Measurements from ENCODE around the gene RBFOX1. TPM values are rescaled to one million over a fixed set of nuclear protein-coding genes. Genes with fewer than 3 reads are reported as not detected.

Gene RBFOX1
- total RNA-seq, 1 donor from 2014 or later, result 0.84 TPM

- no peaks in the 10 kb centered on the region for H3K36me3 Mint-ChIP-seq (ENCODE audit: low read depth, unreplicated experiment)
- no peak overlapping the region for H2AFZ ChIP-seq (ENCODE audit: low read depth, low read length)
- H3K36me3 ChIP-seq (ENCODE audit: insufficient read depth, low read length), result no peaks in the 10 kb centered on the region
- no peak for DNase-seq (ENCODE audit: low read depth)
- no peak overlapping the region for H3K27ac Mint-ChIP-seq (ENCODE audit: unreplicated experiment)
- no peaks in the 10 kb centered on the region for H3K9me3 Mint-ChIP-seq (ENCODE audit: unreplicated experiment)
- no peaks in the 10 kb centered on the region for H3K27me3 ChIP-seq (ENCODE audit: insufficient read depth, low read length)
- no peaks in the 10 kb centered on the region for H3K4me1 ChIP-seq (ENCODE audit: insufficient read depth, low read length)
- no peak overlapping the region for H3K27ac ChIP-seq (ENCODE audit: low read depth, low read length)
- H3K4me3 Mint-ChIP-seq (ENCODE audit: unreplicated experiment), result no peak overlapping the region
- no peaks in the 10 kb centered on the region for H4K20me1 ChIP-seq (ENCODE audit: insufficient read depth, low read length)
- no peaks in the 10 kb centered on the region for H3K4me1 Mint-ChIP-seq (ENCODE audit: low read depth, unreplicated experiment)
- no peak for FAIRE-seq
- TF ChIP-seq CTCF (IDR thresholded peaks at IDR 0.05; ENCODE audit: insufficient read depth, low read depth, low read length), result no peak
- no peak overlapping the region for H3K4me2 ChIP-seq (ENCODE audit: low read length)
- no peak overlapping the region for H3K9ac ChIP-seq (ENCODE audit: low read length)
- H3K9me3 ChIP-seq (ENCODE audit: insufficient read depth, low read depth, low read length), result peaks cover 3% of the 10 kb centered on the region
- no peak overlapping the region for H3K4me3 ChIP-seq (ENCODE audit: insufficient read depth, low read depth, low read length)
- H3K27me3 Mint-ChIP-seq (ENCODE audit: low read depth, unreplicated experiment), result peaks cover 5% of the 10 kb centered on the region
- no peaks in the 10 kb centered on the region for H3K79me2 ChIP-seq (ENCODE audit: insufficient read depth, low read length)
These were observed 390.1 kb downstream of the RBFOX1 start for GRCh38 chr16:7722761-7723160.

DNA sequence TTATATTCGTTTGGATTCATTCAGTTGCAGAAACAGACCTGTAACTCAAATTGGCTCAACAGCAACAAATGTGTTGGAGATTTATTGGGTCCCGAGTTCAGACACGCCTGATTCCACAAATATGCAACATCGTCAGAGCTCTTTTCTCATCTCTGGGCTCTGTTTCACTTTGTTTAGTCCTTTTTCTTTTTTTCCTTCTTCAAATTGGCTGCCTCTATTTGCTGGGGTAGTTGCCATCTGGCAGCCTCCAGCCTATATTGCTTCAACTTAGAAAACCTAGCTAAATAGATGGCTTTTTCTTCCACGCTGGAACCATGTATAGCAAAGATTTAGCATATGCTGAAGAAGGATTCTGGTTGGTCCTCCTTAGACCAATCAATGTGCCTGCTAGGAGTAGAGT is 398.5 kb downstream of the RBFOX1 start:
- H3K9me3 Mint-ChIP-seq (ENCODE audit: unreplicated experiment), result peaks cover 4% of the 10 kb centered on the region
- H3K36me3 Mint-ChIP-seq (ENCODE audit: low read depth, unreplicated experiment), result no peaks in the 10 kb centered on the region
- peaks cover 3% of the 10 kb centered on the region for H3K27me3 Mint-ChIP-seq (ENCODE audit: low read depth, unreplicated experiment)
- Histone ChIP-seq H4K20me1 (ENCODE audit: insufficient read depth, low read length) (no peaks in the 10 kb centered on the region), H3K9me3 (ENCODE audit: insufficient read depth, low read depth, low read length) (peaks cover 3% of the 10 kb centered on the region), H3K79me2 (ENCODE audit: insufficient read depth, low read length) (no peaks in the 10 kb centered on the region), H3K4me3 (ENCODE audit: insufficient read depth, low read depth, low read length) (no peak overlapping the region), H3K4me1 (ENCODE audit: insufficient read depth, low read length) (no peaks in the 10 kb centered on the region), H3K27ac (ENCODE audit: low read depth, low read length) (no peak overlapping the region), H2AFZ (ENCODE audit: low read depth, low read length) (no peak overlapping the region), H3K9ac (ENCODE audit: low read length) (no peak overlapping the region), H3K4me2 (ENCODE audit: low read length) (no peak overlapping the region), H3K27me3 (ENCODE audit: insufficient read depth, low read length) (no peaks in the 10 kb centered on the region), H3K36me3 (ENCODE audit: insufficient read depth, low read length) (no peaks in the 10 kb centered on the region)
- TF ChIP-seq EZH2 (IDR thresholded peaks at IDR 0.05; ENCODE audit: insufficient read depth, low read length) (no peak), CTCF (IDR thresholded peaks at IDR 0.05; ENCODE audit: insufficient read depth, low read depth, low read length) (no peak)
- H3K4me3 Mint-ChIP-seq (ENCODE audit: unreplicated experiment), result no peak overlapping the region
- no peak for FAIRE-seq
- DNase-seq (ENCODE audit: low read depth), result no peak
- H3K4me1 Mint-ChIP-seq (ENCODE audit: low read depth, unreplicated experiment), result no peaks in the 10 kb centered on the region
- H3K27ac Mint-ChIP-seq (ENCODE audit: unreplicated experiment), result no peak overlapping the region

DNA sequence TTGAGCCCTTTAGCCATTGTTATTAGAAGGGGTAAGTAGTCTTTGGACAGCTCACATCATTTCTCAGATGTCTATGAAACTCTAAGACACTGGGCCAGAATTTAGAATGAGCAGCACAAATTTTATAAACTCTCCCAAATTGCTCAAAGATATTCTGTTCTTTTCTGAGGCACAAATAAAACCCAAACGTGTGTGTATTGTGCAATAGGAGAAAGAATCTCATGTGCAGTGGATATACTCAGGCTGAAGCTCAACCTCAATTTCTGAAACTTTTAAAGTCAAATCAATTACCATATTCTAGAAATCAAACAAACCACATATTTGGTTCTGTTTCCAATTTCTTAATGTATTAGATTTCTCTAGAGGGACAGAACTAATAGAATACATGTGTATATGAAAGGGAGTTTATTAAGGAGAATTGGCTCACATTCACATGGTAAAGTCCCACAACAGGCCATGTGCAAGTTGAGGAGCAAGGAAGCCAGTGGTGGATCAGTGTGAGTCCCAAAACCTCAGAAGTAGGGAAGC is 403.6 kb downstream of the RBFOX1 start:
- Mint-ChIP-seq H3K36me3 (ENCODE audit: low read depth, unreplicated experiment) (no peaks in the 10 kb centered on the region), H3K27me3 (ENCODE audit: low read depth, unreplicated experiment) (peaks cover 3% of the 10 kb centered on the region), H3K27ac (ENCODE audit: unreplicated experiment) (no peak overlapping the region), H3K9me3 (ENCODE audit: unreplicated experiment) (peaks cover 4% of the 10 kb centered on the region), H3K4me3 (ENCODE audit: unreplicated experiment) (no peak overlapping the region), H3K4me1 (ENCODE audit: low read depth, unreplicated experiment) (peaks cover 17% of the 10 kb centered on the region)
- H3K4me1 ChIP-seq (ENCODE audit: insufficient read depth, low read length), result no peaks in the 10 kb centered on the region
- no peaks in the 10 kb centered on the region for H3K36me3 ChIP-seq (ENCODE audit: insufficient read depth, low read length)
- FAIRE-seq (no peak), DNase-seq (ENCODE audit: low read depth) (no peak)
- H3K79me2 ChIP-seq (ENCODE audit: insufficient read depth, low read length), result no peaks in the 10 kb centered on the region
- no peak overlapping the region for H3K4me3 ChIP-seq (ENCODE audit: insufficient read depth, low read depth, low read length)
- H4K20me1 ChIP-seq (ENCODE audit: insufficient read depth, low read length), result no peaks in the 10 kb centered on the region
- H3K27me3 ChIP-seq (ENCODE audit: insufficient read depth, low read length), result no peaks in the 10 kb centered on the region
- H3K9me3 ChIP-seq (ENCODE audit: insufficient read depth, low read depth, low read length), result peaks cover 3% of the 10 kb centered on the region
- H3K4me2 ChIP-seq (ENCODE audit: low read length), result no peak overlapping the region
- H3K27ac ChIP-seq (ENCODE audit: low read depth, low read length), result no peak overlapping the region
- TF ChIP-seq CTCF (IDR thresholded peaks at IDR 0.05; ENCODE audit: insufficient read depth, low read depth, low read length) (no peak), EZH2 (IDR thresholded peaks at IDR 0.05; ENCODE audit: insufficient read depth, low read length) (no peak)
- no peak overlapping the region for H2AFZ ChIP-seq (ENCODE audit: low read depth, low read length)
- H3K9ac ChIP-seq (ENCODE audit: low read length), result no peak overlapping the region
